Measurements from ENCODE around the gene SPG7.

SPG7 gene

GRCh38 chr16:89573826-89574680, 65.8 kb downstream of the SPG7 start:
- CTCF ChIA-PET, result interaction anchor here (0.6 to 1.1 kb wide), 2 partner anchors 9 to 41 kb away, joined by 3 to 6 read pairs; no protein-coding TSS in a partner anchor
- POLR2A ChIA-PET, result no interaction called here
- no peak for DNase-seq (ENCODE audit: extremely low spot score)
- TF ChIP-seq, protein P1, sequence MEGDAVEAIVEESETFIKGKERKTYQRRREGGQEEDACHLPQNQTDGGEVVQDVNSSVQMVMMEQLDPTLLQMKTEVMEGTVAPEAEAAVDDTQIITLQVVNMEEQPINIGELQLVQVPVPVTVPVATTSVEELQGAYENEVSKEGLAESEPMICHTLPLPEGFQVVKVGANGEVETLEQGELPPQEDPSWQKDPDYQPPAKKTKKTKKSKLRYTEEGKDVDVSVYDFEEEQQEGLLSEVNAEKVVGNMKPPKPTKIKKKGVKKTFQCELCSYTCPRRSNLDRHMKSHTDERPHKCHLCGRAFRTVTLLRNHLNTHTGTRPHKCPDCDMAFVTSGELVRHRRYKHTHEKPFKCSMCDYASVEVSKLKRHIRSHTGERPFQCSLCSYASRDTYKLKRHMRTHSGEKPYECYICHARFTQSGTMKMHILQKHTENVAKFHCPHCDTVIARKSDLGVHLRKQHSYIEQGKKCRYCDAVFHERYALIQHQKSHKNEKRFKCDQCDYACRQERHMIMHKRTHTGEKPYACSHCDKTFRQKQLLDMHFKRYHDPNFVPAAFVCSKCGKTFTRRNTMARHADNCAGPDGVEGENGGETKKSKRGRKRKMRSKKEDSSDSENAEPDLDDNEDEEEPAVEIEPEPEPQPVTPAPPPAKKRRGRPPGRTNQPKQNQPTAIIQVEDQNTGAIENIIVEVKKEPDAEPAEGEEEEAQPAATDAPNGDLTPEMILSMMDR (IDR thresholded peaks at IDR 0.05; ENCODE audit: control extremely low read depth, extremely low read depth, low read depth, missing control alignments), result no peak

DNA sequence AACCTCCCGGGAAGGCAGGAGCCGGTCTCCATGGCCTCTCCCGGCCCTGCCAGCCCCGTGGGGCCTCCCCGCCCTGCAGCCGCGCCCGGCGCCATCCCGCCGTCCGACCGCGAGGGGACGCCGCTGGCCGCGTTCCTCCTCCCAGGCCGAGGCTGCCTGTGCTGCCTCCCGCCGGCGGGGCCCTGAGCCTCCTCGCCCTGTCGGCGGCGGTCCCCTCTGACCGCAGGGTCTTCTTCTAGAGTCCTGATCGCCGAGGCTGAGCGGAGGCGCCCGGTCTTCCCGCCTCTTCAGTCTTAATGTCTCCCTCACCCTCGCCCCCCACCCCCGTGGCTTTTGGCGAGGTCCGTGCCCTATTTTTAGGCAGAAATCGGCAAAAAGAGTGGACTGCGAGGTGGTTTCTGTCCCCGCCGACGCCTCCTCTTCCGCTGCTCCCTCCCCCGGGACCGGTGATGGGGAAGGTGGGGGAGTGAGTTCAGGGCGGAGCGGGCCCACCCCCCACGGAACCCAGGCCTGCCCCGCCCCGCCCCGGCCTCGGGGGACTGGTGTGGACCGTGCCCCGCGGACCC, 66.6 kb downstream of the SPG7 start:
- TF ChIP-seq, protein P1 (IDR thresholded peaks at IDR 0.05; ENCODE audit: control extremely low read depth, extremely low read depth, low read depth, missing control alignments), result peak; percentile 94
- DNase-seq (ENCODE audit: extremely low spot score), result peak; percentile 91
- POLR2A ChIA-PET, result interaction anchor here (0.6 to 1.0 kb wide), 2 partner anchors 8 to 590 kb away, joined by 4 to 6 read pairs; no protein-coding TSS in a partner anchor
- CTCF ChIA-PET, result interaction anchor here (0.6 to 1.7 kb wide), 3 partner anchors 9 to 40 kb away, joined by 3 to 6 read pairs (median 6); no protein-coding TSS in a partner anchor

- peak; percentile 71 for DNase-seq (ENCODE audit: extremely low spot score)
- ChIA-PET POLR2A (interaction anchor here (0.6 to 1.2 kb wide), 3 partner anchors 9 to 590 kb away, joined by 3 to 6 read pairs (median 4); no protein-coding TSS in a partner anchor), CTCF (interaction anchor here (0.7 to 1.7 kb wide), 4 partner anchors 10 to 125 kb away, joined by 3 to 7 read pairs (median 4); no protein-coding TSS in a partner anchor)
- TF ChIP-seq, protein P1 (IDR thresholded peaks at IDR 0.05; ENCODE audit: control extremely low read depth, extremely low read depth, low read depth, missing control alignments), result no peak
These were observed 67.3 kb downstream of the SPG7 start, which contains the start of gene CPNE7 for GRCh38 chr16:89575247-89576152. Gene CPNE7 (plus strand): TSS chr16:89575758. CDS start chr16:89575898, 140 bp downstream.

GRCh38 chr16:89576153-89577054, 68.2 kb downstream of the SPG7 start:
- TF ChIP-seq, protein P1 (IDR thresholded peaks at IDR 0.05; ENCODE audit: control extremely low read depth, extremely low read depth, low read depth, missing control alignments), result no peak
- ChIA-PET POLR2A (interaction anchor here (1.2 kb wide), 1 partner anchor 11 kb away, joined by 3 read pairs; no protein-coding TSS in a partner anchor), CTCF (interaction anchor here (0.7 to 1.7 kb wide), 4 partner anchors 11 to 124 kb away, joined by 3 to 7 read pairs (median 4); no protein-coding TSS in a partner anchor)
- DNase-seq (ENCODE audit: extremely low spot score), result no peak

GRCh38 chr16:89577055-89577759, 69.0 kb downstream of the SPG7 start:
- CTCF ChIA-PET, result interaction anchor here (0.8 to 1.0 kb wide), 2 partner anchors 37 to 124 kb away, joined by 3 read pairs; no protein-coding TSS in a partner anchor
- DNase-seq (ENCODE audit: extremely low spot score), result no peak
- POLR2A ChIA-PET, result interaction anchor here (0.7 to 1.2 kb wide), 2 partner anchors 12 to 226 kb away, joined by 3 read pairs; no protein-coding TSS in a partner anchor
- TF ChIP-seq, protein P1 (IDR thresholded peaks at IDR 0.05; ENCODE audit: control extremely low read depth, extremely low read depth, low read depth, missing control alignments), result no peak
